Dermis microvascular lymphatic vessel endothelial cell (primary cell): Measurements from ENCODE around the gene THUMPD2. TPM values are rescaled to one million over a fixed set of nuclear protein-coding genes. Genes with fewer than 3 reads are reported as not detected.

ENCODE experiments used
- total RNA-seq: library from RNA; depleted of rRNA; stranded (reverse); fragments of >200 nt; gene quantifications from 2 replicates; pipeline ENCODE4 v1.2.1, GENCODE V29; 2014

Gene THUMPD2
- total RNA-seq, 1 donor from 2014 or later = 4.4 TPM

Other genes with a start within 250 kb of the THUMPD2 start
- gene TMEM178A, start 113.3 kb downstream of the THUMPD2 start, total RNA-seq = 0.25 TPM in 1 of 2 replicates, not detected in the other